ENCODE measurements around the gene TIPRL.

GRCh38 chr1:168245042-168245441 lies 66.3 kb downstream of the TIPRL start:
- TF ChIP-seq CTCF (IDR thresholded peaks at IDR 0.05) = no peak
- no peak for TF ChIP-seq EP300 (IDR thresholded peaks at IDR 0.05; ENCODE audit: low read depth)
- no peak for TF ChIP-seq POLR2A (IDR thresholded peaks at IDR 0.05)
- TF ChIP-seq POLR2AphosphoS5 (IDR thresholded peaks at IDR 0.05) = no peak

All from transverse colon (tissue), 4 donors.